Karpas-422 (cell line): ENCODE results near the gene PIGT. TPM values are rescaled to one million over a fixed set of nuclear protein-coding genes. Genes with fewer than 3 reads are reported as not detected.

Experiments
- DNase-seq: peaks from one replicate; pipeline ENCODE4 v3.0.0-alpha.2; 2015
- H2AFZ ChIP-seq: fragments of 200-600 bp; sonication (generic); 2 replicates; pipeline ENCODE4 v1.6.1; 2014; ENCODE audit warnings: antibody characterized with exemption, low read length, mixed read lengths
- H3K27ac ChIP-seq: fragments of 200-600 bp; sonication (generic); 2 replicates; pipeline ENCODE4 v1.5.1; 2014; ENCODE audit warnings: mild to moderate bottlenecking, low read length, moderate library complexity
- H3K27me3 ChIP-seq: fragments of 200-600 bp; sonication (generic); 2 replicates; pipeline ENCODE4 v1.6.1; 2014; ENCODE audit warnings: low read length, mixed read lengths
- H3K36me3 ChIP-seq: fragments of 200-600 bp; sonication (generic); 2 replicates; pipeline ENCODE4 v1.6.1; 2014; ENCODE audit warnings: low read length, mixed read lengths; ENCODE audit not compliant: insufficient read depth
- H3K4me1 ChIP-seq: fragments of 200-600 bp; sonication (generic); 2 replicates; pipeline ENCODE4 v1.6.1; 2014; ENCODE audit warnings: mild to moderate bottlenecking, low read length, mixed read lengths
- H3K4me2 ChIP-seq: fragments of 200-600 bp; sonication (generic); 2 replicates; pipeline ENCODE4 v1.6.1; 2014; ENCODE audit warnings: low read length, low read depth, mild to moderate bottlenecking; ENCODE audit not compliant: poor library complexity, severe bottlenecking
- H3K4me3 ChIP-seq: fragments of 200-600 bp; sonication (generic); 2 replicates; pipeline ENCODE4 v1.5.1; 2014; ENCODE audit warnings: mild to moderate bottlenecking, antibody characterized with exemption, low read length, mixed read lengths
- H3K79me2 ChIP-seq: fragments of 200-600 bp; sonication (generic); 2 replicates; pipeline ENCODE4 v1.6.1; 2014; ENCODE audit warnings: mild to moderate bottlenecking, low read length, mixed read lengths
- H3K9ac ChIP-seq: fragments of 200-600 bp; sonication (generic); 2 replicates; pipeline ENCODE4 v1.6.0; 2014; ENCODE audit warnings: low read length
- H3K9me2 ChIP-seq: fragments of 200-600 bp; sonication (generic), shearing (Covaris generic); replicated peaks from 2 replicates; pipeline ENCODE4 v1.6.0; 2014; ENCODE audit warnings: mild to moderate bottlenecking, low read length, moderate library complexity; ENCODE audit not compliant: insufficient read depth
- H3K9me3 ChIP-seq: fragments of 300-700, 200-600 bp; sonication (generic); 2 replicates; pipeline ENCODE4 v1.6.1; 2014; ENCODE audit warnings: low read length, mixed read lengths
- H4K20me1 ChIP-seq: fragments of 200-600 bp; sonication (generic); 2 replicates; pipeline ENCODE4 v1.6.1; 2014; ENCODE audit warnings: mild to moderate bottlenecking, antibody characterized with exemption, low read length, low read depth; ENCODE audit not compliant: insufficient read depth
- total RNA-seq: library from RNA; depleted of rRNA; stranded (reverse); fragments of >200 nt; shearing (Covaris generic); gene quantifications from 2 replicates; pipeline ENCODE4 v1.2.3, GENCODE V29; 2014; ENCODE audit warnings: low replicate concordance

Gene PIGT
- total RNA-seq, 1 experiment from 2014 or later, result 80.1 TPM

DNA sequence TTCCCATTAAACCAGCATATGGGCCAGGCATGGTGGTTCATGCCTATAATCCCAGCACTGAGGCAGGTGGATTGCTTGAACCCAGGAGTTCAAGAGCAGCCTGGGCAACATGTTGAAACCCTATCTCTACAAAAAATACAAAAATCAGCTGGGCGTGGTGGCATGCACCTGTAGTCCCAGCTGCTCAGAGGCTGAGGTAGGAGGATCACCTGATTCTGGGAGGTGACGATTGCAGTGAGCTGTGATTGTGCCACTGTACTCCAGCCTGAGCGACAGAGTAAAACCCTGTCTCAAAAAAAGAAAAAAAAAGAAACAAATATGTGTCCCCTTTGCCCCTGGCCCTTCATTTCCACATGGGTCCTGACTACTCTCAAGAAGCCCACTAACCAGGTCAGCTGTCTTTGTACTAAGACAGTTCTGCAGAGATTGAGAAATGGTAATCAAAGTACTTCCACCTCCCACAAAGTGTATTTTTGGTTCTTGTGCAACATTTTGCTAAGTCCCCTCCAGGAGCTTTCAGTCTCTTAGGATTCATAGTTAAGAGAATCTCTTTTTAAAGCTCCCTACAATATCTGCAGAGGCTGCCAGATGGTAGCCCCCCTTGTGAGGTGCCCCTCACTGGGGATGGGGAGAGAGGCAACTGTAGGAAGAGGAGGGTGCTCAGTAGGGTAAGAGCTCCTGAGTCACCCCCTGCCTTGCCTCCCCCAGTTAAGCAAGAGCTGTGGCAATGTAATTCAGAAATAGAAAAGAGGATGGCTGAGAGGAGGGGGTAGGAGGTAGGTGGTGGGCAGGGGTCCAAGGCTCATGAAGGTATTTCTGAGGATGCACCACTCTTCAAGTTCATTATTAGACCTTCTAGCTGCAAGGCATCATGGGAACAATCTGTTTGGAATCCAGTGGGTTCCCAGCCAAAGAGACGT is 37.1 kb downstream of the PIGT start:
- Histone ChIP-seq H2AFZ (no peak overlapping the region), H3K4me2 (no peak overlapping the region)
- DNase-seq, result no peak

DNA sequence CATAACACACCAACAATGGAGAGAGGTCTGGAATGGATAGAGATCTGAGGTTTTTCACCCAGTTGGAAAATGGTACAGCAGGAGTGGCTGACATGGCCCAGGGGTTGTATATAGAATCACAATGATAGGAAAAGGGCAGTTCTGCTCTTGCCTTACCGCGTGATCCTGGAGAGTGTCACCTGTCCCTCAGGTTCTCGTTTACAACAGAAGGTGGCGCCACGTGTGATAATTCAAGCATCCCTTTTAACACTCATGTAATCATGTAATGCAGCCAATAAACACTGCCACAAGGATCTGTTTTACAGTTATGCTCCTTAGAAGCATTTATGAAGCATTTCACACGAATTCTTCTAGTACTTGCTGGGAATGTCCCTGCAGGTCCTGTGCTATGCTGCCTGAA is 40.7 kb downstream of the PIGT start:
- no peaks in the 10 kb centered on the region for H4K20me1 ChIP-seq

More for the DNA sequence above, 37.1 kb downstream of the PIGT start:
- Histone ChIP-seq H3K9me2 (no peaks in the 10 kb centered on the region), H3K4me1 (no peaks in the 10 kb centered on the region), H3K27me3 (no peaks in the 10 kb centered on the region), H3K27ac (no peak overlapping the region), H3K36me3 (no peaks in the 10 kb centered on the region), H4K20me1 (no peaks in the 10 kb centered on the region), H3K9me3 (no peaks in the 10 kb centered on the region), H3K4me3 (no peak overlapping the region), H3K79me2 (no peaks in the 10 kb centered on the region), H3K9ac (no peak overlapping the region)

DNA sequence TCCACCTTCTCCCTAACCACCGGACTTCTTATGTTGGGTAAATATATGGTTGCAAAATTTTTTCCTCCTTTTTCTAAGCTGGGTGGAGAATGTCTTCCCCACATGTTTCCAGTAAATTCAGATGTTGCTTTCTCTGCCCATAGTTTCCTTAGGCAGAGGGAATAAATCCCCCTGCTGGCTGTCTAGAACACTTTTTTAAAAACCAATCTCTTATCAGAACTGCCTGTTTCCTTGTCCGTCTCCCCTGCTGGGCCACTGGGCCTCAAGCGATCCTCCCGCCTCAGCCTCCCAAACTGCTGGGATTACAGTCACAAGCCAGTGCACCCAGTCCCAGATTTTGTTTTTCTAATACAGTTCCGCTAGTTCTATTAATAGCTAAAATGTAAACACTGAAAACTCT is 43.7 kb downstream of the PIGT start:
- Histone ChIP-seq H3K9ac (no peak overlapping the region), H3K36me3 (no peaks in the 10 kb centered on the region), H3K27me3 (peaks cover 2% of the 10 kb centered on the region; the same call in 1 of the 2 replicates), H3K9me3 (no peaks in the 10 kb centered on the region), H3K79me2 (no peaks in the 10 kb centered on the region), H3K4me1 (no peaks in the 10 kb centered on the region), H3K4me2 (no peak overlapping the region), H3K27ac (no peak overlapping the region), H4K20me1 (no peaks in the 10 kb centered on the region), H3K9me2 (no peaks in the 10 kb centered on the region), H3K4me3 (no peak overlapping the region), H2AFZ (no peak overlapping the region)
- no peak for DNase-seq

More for the DNA sequence above, 40.7 kb downstream of the PIGT start:
- H3K9me2 ChIP-seq, result no peaks in the 10 kb centered on the region
- H3K36me3 ChIP-seq, result no peaks in the 10 kb centered on the region
- H3K27me3 ChIP-seq, result no peaks in the 10 kb centered on the region
- H2AFZ ChIP-seq, result no peak overlapping the region
- no peaks in the 10 kb centered on the region for H3K9me3 ChIP-seq
- peak; percentile 73 for DNase-seq
- H3K4me1 ChIP-seq, result no peaks in the 10 kb centered on the region
- no peak overlapping the region for H3K9ac ChIP-seq
- no peaks in the 10 kb centered on the region for H3K79me2 ChIP-seq
- H3K4me3 ChIP-seq, result no peak overlapping the region
- no peak overlapping the region for H3K4me2 ChIP-seq
- H3K27ac ChIP-seq, result no peak overlapping the region

DNA sequence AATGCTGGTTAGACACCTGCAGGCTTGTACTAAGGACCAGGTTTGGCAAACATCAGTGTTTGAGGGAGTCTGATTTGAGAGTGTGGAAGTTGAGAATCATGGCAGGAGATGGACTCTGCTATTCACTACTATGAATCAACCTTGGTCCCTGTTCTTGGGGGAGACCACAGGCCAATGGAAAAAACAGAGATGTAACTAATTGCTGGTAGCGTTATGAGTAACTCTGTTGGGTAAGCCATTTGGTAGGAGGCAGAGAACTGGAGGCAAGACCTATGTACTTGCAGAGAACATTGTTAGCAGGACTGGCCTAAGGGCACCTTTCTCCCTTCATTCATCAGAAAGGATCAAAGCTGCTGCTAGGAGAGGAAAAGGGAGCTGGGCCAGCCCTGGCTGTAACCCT is 45.3 kb downstream of the PIGT start:
- Histone ChIP-seq H3K9ac (no peak overlapping the region), H3K4me1 (no peaks in the 10 kb centered on the region), H3K27ac (no peak overlapping the region), H3K9me2 (no peaks in the 10 kb centered on the region), H3K27me3 (peaks cover 2% of the 10 kb centered on the region; the same call in 1 of the 2 replicates), H3K79me2 (no peaks in the 10 kb centered on the region), H3K4me2 (no peak overlapping the region), H3K4me3 (no peak overlapping the region), H3K36me3 (no peaks in the 10 kb centered on the region), H3K9me3 (no peaks in the 10 kb centered on the region), H2AFZ (no peak overlapping the region), H4K20me1 (no peaks in the 10 kb centered on the region)
- DNase-seq, result no peak

DNA sequence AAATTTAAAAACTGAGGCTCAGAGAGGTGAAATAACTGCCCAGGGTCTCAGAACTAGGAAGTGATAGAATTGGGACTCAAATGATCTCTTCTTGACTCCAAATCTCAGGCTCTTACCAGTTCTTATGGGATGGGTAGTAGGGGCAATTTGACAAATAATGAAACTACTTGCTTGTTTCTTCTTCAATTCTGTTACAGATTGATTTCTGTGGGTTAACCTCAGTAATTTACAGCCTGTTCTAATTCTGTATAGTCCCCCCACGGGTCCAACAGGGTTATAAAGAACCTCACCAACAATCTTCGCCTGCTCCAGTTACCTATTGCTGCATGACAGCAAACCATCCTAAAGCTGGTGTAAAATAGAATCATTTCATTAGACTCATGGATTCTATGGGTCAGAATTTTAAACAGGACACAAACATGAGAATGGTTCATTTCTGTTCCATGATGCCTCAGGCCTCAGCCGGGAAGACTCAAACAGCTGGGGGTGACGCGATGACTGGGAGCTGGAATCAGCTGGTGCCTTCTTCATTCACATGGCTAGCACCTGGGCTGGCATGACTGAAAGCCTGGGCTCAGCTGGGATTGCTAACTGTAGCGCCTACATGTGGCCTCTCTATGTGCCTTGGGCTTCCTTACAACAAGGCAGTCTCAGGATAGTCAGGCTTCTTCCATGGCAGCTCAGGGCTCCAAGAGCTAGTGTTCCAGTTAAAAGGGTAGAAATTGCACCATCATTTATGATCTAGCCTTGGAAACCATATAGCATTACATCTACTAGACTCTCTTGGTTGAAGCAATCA is 47.0 kb downstream of the PIGT start:
- no peaks in the 10 kb centered on the region for H3K4me1 ChIP-seq
- no peaks in the 10 kb centered on the region for H4K20me1 ChIP-seq
- H3K27ac ChIP-seq, result no peak overlapping the region
- H3K4me3 ChIP-seq, result no peak overlapping the region
- no peak overlapping the region for H3K9ac ChIP-seq
- H3K36me3 ChIP-seq, result no peaks in the 10 kb centered on the region
- H3K4me2 ChIP-seq, result no peak overlapping the region
- no peaks in the 10 kb centered on the region for H3K9me3 ChIP-seq
- DNase-seq, result no peak
- H3K79me2 ChIP-seq, result no peaks in the 10 kb centered on the region
- H3K27me3 ChIP-seq, result peaks cover 2% of the 10 kb centered on the region; the same call in 1 of the 2 replicates
- no peak overlapping the region for H2AFZ ChIP-seq
- no peaks in the 10 kb centered on the region for H3K9me2 ChIP-seq

DNA sequence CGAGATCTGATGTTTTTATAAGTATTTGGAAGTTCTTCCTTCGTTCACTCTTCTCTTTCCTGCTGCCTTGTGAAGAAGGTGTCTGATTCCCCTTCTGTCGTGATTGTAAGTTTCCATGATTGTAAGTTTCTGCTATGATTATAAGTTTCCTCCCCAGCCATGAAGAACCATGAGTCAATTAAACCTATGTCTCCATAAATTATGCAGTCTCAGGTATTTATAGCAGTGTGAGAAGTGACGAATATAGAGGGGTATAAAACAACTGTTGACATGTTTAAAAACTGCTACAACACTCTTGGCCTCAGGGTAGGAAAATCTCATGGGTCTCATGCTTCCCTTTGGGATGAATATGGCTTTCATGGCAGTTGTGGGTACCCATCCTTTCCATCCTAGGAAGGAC is 47.8 kb downstream of the PIGT start:
- peaks cover 2% of the 10 kb centered on the region; the same call in 1 of the 2 replicates for H3K27me3 ChIP-seq
- no peaks in the 10 kb centered on the region for H3K79me2 ChIP-seq
- DNase-seq, result no peak
- H4K20me1 ChIP-seq, result no peaks in the 10 kb centered on the region
- no peaks in the 10 kb centered on the region for H3K9me3 ChIP-seq
- no peaks in the 10 kb centered on the region for H3K9me2 ChIP-seq
- no peak overlapping the region for H2AFZ ChIP-seq
- no peaks in the 10 kb centered on the region for H3K4me1 ChIP-seq
- H3K9ac ChIP-seq, result no peak overlapping the region
- H3K4me3 ChIP-seq, result no peak overlapping the region
- no peak overlapping the region for H3K4me2 ChIP-seq
- H3K36me3 ChIP-seq, result no peaks in the 10 kb centered on the region
- H3K27ac ChIP-seq, result no peak overlapping the region

DNA sequence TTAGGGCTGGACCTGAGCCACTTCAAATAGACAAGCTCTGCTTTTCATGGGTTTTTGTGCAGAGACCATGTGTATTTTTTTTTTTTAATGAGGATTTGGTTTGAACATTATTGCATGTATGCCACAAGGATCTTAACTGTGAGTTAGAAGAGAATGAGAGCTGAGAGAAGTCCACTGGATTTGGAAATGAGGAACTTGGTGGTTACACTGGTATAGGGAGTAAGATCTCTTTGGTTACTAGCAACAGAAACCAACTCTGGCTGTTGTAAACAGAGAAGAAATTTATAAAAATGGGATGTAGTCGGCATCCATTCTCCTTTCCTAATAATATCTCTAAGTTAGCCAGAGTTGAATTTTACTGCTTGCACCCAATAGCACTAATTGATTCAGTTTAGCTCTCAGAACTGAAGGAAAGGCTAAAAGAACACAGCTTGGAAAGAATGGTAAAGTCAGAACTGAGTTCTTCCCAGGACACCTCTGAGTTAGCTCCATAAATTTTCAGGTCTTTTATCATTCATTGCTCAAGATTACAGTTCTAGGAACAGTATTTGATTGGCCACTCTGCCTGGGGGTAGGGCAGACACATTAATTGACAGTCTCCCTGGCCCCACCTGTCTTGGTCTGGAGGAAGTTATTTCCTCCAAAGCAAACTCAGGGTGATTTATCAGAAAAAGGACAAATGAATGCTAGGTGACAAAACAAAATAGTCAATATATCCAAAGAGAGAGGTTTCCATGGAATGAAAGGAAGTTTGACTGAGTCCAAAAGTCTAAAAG is 49.7 kb downstream of the PIGT start:
- Histone ChIP-seq H3K9me3 (no peaks in the 10 kb centered on the region), H2AFZ (no peak overlapping the region), H3K36me3 (no peaks in the 10 kb centered on the region), H3K4me2 (no peak overlapping the region), H3K79me2 (no peaks in the 10 kb centered on the region), H3K27me3 (peaks cover 2% of the 10 kb centered on the region; the same call in 1 of the 2 replicates), H3K9ac (no peak overlapping the region), H3K4me3 (no peak overlapping the region), H3K4me1 (no peaks in the 10 kb centered on the region), H4K20me1 (no peaks in the 10 kb centered on the region), H3K9me2 (no peaks in the 10 kb centered on the region), H3K27ac (no peak overlapping the region)
- DNase-seq, result no peak
